Activated T-cell treated with anti-CD3 and anti-CD28 coated beads, Interleukin-2, amount 50 U/mL, for 48 hours (primary cell): ENCODE data around the gene ELAC2.

ENCODE experiments used
- DNase-seq, 2 experiments: peaks; one replicate each; pipeline ENCODE4 v3.0.0-alpha.2; 2020

ELAC2 gene

DNA sequence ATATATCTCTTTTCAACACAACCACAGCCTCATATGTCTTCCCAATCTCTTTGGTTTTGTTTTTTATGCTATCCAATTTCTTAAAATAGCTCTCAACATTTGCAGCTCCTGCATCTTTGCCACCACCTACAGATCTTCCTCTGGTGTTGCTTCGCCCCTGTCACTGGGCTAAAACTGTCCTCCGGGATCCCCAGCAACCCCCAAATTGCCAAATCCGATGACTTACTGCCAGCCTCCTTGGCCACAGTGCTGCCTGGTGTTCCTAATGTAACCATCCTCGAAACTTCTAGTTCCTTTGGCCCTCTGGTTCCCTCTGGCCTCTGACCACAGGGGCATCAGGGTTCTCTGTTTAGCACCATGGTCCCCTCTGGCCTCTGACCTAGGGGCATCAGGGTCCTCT is 70.8 kb downstream of the ELAC2 start:
- DNase-seq: no peak
